ENCODE results near the gene PSMD5. TPM values are rescaled to one million over a fixed set of nuclear protein-coding genes. Genes with fewer than 3 reads are reported as not detected.

PSMD5 gene
- total and polyA plus RNA-seq, 2 of the 4 experiments (the other 2 are of a cell fraction), result 25.6 to 26.1 TPM

GRCh38 chr9:120815075-120815474, 27.6 kb downstream of the PSMD5 start:
- dilution Hi-C loops (cut with HindIII; ENCODE audit: low sequenced_read_pairs, unreplicated experiment) (no loop called here), in situ Hi-C loops (cut with MboI; ENCODE audit: low sequenced_read_pairs) (no loop called here), intact Hi-C loops (cut with micrococcal nuclease) (no loop called here)
- H3K4me2 ChIP-seq (ENCODE audit: low read depth, low read length), result no peak overlapping the region
- DNase-seq, result no peak
- no peak overlapping the region for H3K4me3 ChIP-seq (ENCODE audit: insufficient read depth, low read depth, low read length)
- H4K91ac ChIP-seq (ENCODE audit: insufficient read depth, low read depth, low read length), result no peak overlapping the region
- no peak overlapping the region for H2AFZ ChIP-seq (replicated peaks; ENCODE audit: low read length, poor library complexity)
- H3K4me1 ChIP-seq (ENCODE audit: control insufficient read depth, insufficient read depth, low read length), result no peaks in the 10 kb centered on the region
- no peaks in the 10 kb centered on the region for H4K20me1 ChIP-seq (ENCODE audit: insufficient read depth, low read length)
- H3K27ac ChIP-seq (ENCODE audit: insufficient read depth, low read length), result no peak overlapping the region
- no TSS peak for BruUV-seq (replicated peaks)
- H3K18ac ChIP-seq (ENCODE audit: low read depth, low read length), result no peak overlapping the region
- H2BK20ac ChIP-seq (ENCODE audit: low read depth, low read length), result no peak overlapping the region
- H3K4ac ChIP-seq (ENCODE audit: low read depth, low read length), result no peak overlapping the region
- no peak overlapping the region for H2BK15ac ChIP-seq (ENCODE audit: low read depth, low read length)
- no peaks in the 10 kb centered on the region for H3K79me1 ChIP-seq (ENCODE audit: low read depth in 1 of 2, low read length in 2 of 2)
- no peaks in the 10 kb centered on the region; the same call in 1 of the 2 replicates for H3K9me1 ChIP-seq (ENCODE audit: insufficient read depth, low read length)
- POLR2A ChIA-PET (ENCODE audit: unreplicated experiment), result no interaction called here
- no peak overlapping the region for H2AK9ac ChIP-seq (replicated peaks; ENCODE audit: low read depth, low read length, poor library complexity)
- no peaks in the 10 kb centered on the region for H3K27me3 ChIP-seq (ENCODE audit: control insufficient read depth, insufficient read depth, low read length)
- no CpG with 5 or more reads among the region's 4 CpGs for WGBS, 2 experiments (ENCODE audit: extremely low coverage in 2 of 2, insufficient read length in 1 of 2)
- H4K8ac ChIP-seq (ENCODE audit: low read depth in 2 of 2, low read length in 2 of 2), result no peak overlapping the region
- H3K14ac ChIP-seq (replicated peaks; ENCODE audit: low read depth, low read length), result no peak overlapping the region
- no peak overlapping the region for H4K5ac ChIP-seq (ENCODE audit: low read depth, low read length)
- H3K56ac ChIP-seq (ENCODE audit: extremely low read depth, insufficient read depth, low read length), result no peak overlapping the region
- no peak overlapping the region for H2AK5ac ChIP-seq (ENCODE audit: low read depth, low read length)
- peaks cover 15% of the 10 kb centered on the region for H3K36me3 ChIP-seq (ENCODE audit: control insufficient read depth, insufficient read depth, low read length)
- TF ChIP-seq RAD21 (IDR thresholded peaks at IDR 0.05; ENCODE audit: low read length) (no peak), RFX5 (IDR thresholded peaks at IDR 0.05; ENCODE audit: low read depth, low read length) (no peak), SMC3 (IDR thresholded peaks at IDR 0.05; ENCODE audit: low read depth, low read length) (no peak), USF2 (IDR thresholded peaks at IDR 0.05; ENCODE audit: low read depth, low read length) (no peak), BHLHE40 (IDR thresholded peaks at IDR 0.05; ENCODE audit: low read depth, low read length) (no peak), RCOR1 (IDR thresholded peaks at IDR 0.05; ENCODE audit: insufficient replicate concordance, low read length) (no peak), CHD1 (IDR thresholded peaks at IDR 0.05; ENCODE audit: low read depth, low read length) (no peak)
- no peak overlapping the region for H2BK5ac ChIP-seq (ENCODE audit: low read depth, low read length, poor library complexity, severe bottlenecking)
- no peaks in the 10 kb centered on the region for H3K9me3 ChIP-seq (ENCODE audit: control insufficient read depth, insufficient read depth, low read length)
- ATAC-seq (ENCODE audit: low read depth), result no peak
- H3K9ac ChIP-seq (ENCODE audit: low read depth, low read length), result no peak overlapping the region
- H3K23ac ChIP-seq (ENCODE audit: low read depth, low read length), result no peak overlapping the region
- CTCF ChIA-PET, result interaction anchor here (1.1 kb wide), 1 partner anchor 18 kb away, joined by 3 read pairs; no protein-coding TSS in a partner anchor
- H2BK120ac ChIP-seq (ENCODE audit: low read depth, low read length), result no peak overlapping the region

Measured in IMR-90 (cell line).